Fibroblast of lung (primary cell): ENCODE data around the gene GPC5.

Source experiments
- EZH2 ChIP-seq: IDR thresholded peaks from 2 replicates; pipeline ENCODE4 v1.5.1; 2012; ENCODE audit warnings: low read length, control low read depth, mild to moderate bottlenecking; ENCODE audit errors: missing control alignments
- TF ChIP-seq, protein P1 (sequence below), 2 donors: IDR thresholded peaks in 1 of 2; conservative IDR thresholded peaks in 1 of 2; 1 replicate in 1 of 2; 2 replicates in 1 of 2; pipeline ENCODE4 v1.5.1; 2011 to 2012; ENCODE audit warnings: low read length in 2 of 2, control low read depth in 1 of 2, inconsistent platforms in 1 of 2, low read depth in 1 of 2, mild to moderate bottlenecking in 1 of 2

DNA sequence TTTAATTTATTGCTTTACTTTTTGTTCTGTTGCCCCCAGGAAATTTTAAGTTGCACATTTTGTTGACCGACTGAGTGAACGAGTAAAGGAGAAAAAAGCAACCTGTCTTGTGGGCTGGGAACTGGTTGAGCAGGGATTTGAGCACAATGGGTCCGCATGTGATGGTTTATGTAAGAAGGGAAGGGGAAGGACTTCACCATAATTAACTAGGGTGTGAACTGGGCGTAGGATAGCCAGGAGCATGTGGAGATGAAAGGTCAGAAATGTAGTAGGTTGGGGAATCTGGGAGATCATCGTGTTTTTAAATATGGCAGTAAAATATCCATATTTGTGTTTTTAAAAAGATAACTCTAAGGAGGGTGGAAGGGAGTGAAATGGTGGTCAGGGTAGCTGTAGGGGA, 99.9 kb downstream of the GPC5 start:
- TF ChIP-seq, protein P1, sequence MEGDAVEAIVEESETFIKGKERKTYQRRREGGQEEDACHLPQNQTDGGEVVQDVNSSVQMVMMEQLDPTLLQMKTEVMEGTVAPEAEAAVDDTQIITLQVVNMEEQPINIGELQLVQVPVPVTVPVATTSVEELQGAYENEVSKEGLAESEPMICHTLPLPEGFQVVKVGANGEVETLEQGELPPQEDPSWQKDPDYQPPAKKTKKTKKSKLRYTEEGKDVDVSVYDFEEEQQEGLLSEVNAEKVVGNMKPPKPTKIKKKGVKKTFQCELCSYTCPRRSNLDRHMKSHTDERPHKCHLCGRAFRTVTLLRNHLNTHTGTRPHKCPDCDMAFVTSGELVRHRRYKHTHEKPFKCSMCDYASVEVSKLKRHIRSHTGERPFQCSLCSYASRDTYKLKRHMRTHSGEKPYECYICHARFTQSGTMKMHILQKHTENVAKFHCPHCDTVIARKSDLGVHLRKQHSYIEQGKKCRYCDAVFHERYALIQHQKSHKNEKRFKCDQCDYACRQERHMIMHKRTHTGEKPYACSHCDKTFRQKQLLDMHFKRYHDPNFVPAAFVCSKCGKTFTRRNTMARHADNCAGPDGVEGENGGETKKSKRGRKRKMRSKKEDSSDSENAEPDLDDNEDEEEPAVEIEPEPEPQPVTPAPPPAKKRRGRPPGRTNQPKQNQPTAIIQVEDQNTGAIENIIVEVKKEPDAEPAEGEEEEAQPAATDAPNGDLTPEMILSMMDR (conservative IDR thresholded peaks at IDR 0.05 in 1 of 2, IDR thresholded peaks at IDR 0.05 in 1 of 2; ENCODE audit: low read depth in 1 of 2, low read length in 2 of 2), result no peak
- no peak for TF ChIP-seq EZH2
